PC-9 (cell line): Measurements from ENCODE around the gene CNNM2.
"Not testable (repeated sequence)": the region's sequence is repeated elsewhere in the genome, so short reads cannot be mapped to it uniquely, and the experiment has no call there.

Experiments
- EZH2 ChIP-seq: fragments of 200-600 bp; sonication (generic); IDR thresholded peaks from 2 replicates; pipeline ENCODE4 v1.8.0; 2017; ENCODE audit warnings: antibody characterized with exemption, low read depth
- TF ChIP-seq, protein P1 (sequence below): fragments of 200-600 bp; sonication (generic); conservative IDR thresholded peaks from 2 replicates; pipeline ENCODE4 v1.6.1; 2017; ENCODE audit warnings: mixed run types, antibody characterized with exemption, mild to moderate bottlenecking, moderate library complexity

- TF ChIP-seq, protein P1, sequence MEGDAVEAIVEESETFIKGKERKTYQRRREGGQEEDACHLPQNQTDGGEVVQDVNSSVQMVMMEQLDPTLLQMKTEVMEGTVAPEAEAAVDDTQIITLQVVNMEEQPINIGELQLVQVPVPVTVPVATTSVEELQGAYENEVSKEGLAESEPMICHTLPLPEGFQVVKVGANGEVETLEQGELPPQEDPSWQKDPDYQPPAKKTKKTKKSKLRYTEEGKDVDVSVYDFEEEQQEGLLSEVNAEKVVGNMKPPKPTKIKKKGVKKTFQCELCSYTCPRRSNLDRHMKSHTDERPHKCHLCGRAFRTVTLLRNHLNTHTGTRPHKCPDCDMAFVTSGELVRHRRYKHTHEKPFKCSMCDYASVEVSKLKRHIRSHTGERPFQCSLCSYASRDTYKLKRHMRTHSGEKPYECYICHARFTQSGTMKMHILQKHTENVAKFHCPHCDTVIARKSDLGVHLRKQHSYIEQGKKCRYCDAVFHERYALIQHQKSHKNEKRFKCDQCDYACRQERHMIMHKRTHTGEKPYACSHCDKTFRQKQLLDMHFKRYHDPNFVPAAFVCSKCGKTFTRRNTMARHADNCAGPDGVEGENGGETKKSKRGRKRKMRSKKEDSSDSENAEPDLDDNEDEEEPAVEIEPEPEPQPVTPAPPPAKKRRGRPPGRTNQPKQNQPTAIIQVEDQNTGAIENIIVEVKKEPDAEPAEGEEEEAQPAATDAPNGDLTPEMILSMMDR, result not testable (repeated sequence)
- TF ChIP-seq EZH2, result not testable (repeated sequence)
These were observed 10.3 kb downstream of the CNNM2 start for GRCh38 chr10:102928442-102928841.
